HG03575 (cell line): ENCODE data around the gene FRAT1.
"Not testable (repeated sequence)": the region's sequence is repeated elsewhere in the genome, so short reads cannot be mapped to it uniquely, and the experiment has no call there.

Experiments
- ATAC-seq: cut with Tn5 transposase; IDR thresholded peaks from one replicate; pipeline ENCODE4 v1.9.1; 2021; ENCODE audit not compliant: unreplicated experiment, insufficient number of reproducible peaks, low FRiP score; ENCODE audit errors: extremely low read depth

Gene FRAT1

DNA sequence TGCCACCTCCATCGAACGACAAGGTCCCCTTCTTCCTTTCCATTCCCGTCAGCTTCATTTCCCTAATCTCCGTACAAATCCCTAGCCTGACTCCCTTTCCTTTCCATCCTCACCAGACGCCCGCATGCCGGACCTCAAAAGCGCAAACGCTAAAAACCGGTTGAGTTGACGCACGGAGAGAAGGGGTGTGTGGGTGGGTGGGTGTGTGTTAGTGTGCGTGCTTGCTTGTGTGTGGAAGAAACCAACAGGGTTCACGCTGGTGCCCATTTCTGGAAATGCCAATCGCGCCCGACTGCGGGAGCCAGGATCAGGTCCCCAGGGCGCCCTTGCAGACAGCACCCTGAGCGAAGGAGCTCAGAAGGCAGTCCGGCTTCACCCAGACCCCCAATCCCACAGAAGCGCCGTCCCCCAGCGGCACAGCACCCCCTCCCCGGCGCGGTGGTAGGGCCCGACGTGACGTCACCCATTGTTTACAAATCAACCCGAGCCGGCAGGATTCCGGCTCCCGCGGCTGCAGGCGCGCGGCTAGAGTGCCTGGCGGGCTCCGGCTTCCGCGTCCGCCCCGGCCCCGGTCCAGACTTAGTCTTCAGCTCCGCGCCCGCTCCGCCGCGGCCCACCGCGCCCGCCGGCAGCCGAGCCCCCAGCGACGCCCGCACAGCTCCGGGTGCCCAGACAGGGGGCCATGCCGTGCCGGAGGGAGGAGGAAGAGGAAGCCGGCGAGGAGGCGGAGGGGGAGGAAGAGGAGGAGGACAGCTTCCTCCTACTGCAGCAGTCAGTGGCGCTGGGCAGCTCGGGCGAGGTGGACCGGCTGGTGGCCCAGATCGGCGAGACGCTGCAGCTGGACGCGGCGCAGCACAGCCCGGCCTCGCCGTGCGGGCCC is at the start of gene FRAT1:
FRAT1 (plus strand) TSS at position 500 of the 880 bp plus-strand sequence; CDS start at position 683, 183 bp downstream.
- no peak for ATAC-seq

DNA sequence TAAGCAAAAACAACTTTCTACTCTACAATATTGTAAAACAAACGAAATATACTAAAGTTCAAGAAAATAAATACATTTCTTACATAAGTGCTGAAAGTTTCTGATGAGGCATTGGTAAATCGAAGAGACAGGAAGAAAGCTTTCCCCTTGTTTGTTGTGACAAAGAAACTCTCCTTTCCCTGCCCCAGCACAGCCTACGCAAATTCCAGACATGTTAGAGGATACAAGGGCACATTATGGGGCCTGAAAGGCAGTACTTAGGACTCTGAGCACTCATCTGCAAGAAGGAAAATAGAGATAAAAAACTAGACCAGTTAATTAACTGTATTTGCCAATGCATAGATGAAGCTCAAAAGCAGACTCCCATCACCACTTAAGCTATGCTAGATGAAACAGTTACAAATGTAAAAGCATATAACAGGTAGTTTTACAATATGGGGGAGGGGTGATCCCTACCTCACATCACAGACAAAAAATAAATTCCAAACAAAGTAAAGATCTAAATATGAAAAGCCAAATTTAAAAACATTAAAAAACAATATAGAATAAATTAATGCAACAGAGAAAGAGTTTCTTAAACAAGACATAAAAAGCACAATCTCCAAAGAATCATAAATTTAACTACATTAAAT is 48.4 kb upstream of the FRAT1 start:
- no peak for ATAC-seq

DNA sequence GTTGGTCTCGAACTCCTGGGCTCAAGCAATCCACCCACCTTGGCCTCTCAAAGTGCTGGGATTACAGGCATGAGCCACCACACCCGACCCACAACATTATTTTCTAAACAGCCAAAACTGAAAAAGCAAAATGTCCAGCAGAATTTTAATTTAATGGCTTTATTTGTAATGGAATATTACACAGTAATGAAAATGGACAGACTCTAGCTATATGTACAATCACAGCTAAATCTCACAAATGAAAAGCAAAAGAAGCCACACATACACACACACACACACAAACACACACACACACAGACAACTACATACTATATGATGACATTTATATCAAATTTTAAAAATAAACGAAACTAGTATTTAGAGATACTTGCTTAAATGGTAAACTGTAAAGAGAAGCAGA is 45.4 kb upstream of the FRAT1 start:
- ATAC-seq: no peak

- no peak for ATAC-seq
These were observed 44.2 kb upstream of the FRAT1 start for GRCh38 chr10:97274828-97275227.

DNA sequence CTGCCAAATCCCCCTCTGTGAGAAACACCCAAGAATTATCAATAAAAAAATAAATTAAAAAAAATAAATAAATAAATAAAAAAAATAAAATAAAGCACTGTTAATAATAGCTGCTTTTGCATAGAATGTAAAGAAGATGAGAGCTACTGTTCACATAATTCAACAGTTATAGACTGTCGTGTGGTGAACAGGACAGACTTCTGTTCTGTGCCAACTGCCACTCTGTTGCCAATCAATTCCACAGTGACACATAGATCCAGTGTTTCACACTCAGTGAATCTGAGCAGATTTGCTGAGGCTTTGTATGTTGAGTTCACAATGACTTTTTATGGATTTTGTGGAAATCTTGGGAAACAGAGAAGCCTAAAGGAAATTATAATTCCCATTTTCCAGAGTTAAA is 41.5 kb upstream of the FRAT1 start:
- ATAC-seq: no peak

- no peak for ATAC-seq
These were observed 40.5 kb upstream of the FRAT1 start for GRCh38 chr10:97278491-97278989.

DNA sequence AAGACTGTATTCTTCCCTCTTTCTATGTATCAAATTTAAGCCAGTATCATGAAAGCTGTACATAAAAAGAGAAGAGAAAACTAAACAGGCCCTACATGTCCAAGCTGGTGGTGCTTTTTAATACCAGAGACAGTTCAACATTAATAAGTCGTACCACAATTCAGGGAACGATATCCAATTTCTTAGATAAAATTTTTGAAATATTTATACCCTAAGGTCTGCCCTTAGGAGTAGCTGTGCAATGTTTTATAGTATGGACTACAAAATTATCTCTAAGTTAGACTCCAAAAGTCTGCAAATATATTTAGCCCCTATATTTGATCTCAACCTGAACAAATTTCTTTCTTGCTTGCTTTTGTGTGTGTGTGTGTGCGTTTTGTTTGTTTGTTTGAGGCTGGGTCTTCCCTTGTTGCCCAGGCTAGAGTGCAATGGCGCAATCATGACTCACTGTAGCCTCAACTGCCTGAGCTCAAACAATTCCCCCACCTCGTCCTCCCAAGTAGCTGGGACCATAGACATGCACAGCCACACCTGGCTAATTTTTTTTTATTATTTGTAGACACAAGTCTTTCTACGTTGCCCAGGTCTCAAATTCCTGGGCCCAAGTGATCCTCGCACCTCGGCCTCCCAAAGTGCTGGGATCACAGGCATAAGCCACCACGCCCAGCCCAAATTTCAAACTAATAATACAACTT is 39.8 kb upstream of the FRAT1 start:
- ATAC-seq: no peak

- no peak for ATAC-seq
These were observed 38.3 kb upstream of the FRAT1 start for GRCh38 chr10:97280783-97281182.

DNA sequence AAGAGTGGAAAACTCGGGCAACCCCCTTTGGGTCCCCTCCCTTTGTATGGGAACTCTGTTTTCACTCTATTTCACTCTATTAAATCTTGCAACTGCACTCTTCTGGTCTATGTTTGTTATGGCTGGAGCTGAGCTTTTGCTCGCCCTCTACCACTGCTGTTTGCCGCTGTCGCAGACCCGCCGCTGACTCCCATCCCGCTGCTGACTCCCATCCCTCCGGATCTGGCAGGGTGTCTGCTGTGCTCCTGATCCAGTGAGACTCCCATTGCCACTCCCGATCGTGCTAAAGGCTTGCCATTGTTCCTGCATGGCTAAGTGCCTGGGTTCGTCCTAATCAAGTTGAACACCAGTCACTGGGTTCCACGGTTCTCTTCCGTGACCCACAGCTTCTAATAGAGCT is 29.0 kb upstream of the FRAT1 start:
- not testable (repeated sequence) for ATAC-seq

- not testable (repeated sequence) for ATAC-seq
These were observed 28.3 kb upstream of the FRAT1 start for GRCh38 chr10:97290576-97291356.

DNA sequence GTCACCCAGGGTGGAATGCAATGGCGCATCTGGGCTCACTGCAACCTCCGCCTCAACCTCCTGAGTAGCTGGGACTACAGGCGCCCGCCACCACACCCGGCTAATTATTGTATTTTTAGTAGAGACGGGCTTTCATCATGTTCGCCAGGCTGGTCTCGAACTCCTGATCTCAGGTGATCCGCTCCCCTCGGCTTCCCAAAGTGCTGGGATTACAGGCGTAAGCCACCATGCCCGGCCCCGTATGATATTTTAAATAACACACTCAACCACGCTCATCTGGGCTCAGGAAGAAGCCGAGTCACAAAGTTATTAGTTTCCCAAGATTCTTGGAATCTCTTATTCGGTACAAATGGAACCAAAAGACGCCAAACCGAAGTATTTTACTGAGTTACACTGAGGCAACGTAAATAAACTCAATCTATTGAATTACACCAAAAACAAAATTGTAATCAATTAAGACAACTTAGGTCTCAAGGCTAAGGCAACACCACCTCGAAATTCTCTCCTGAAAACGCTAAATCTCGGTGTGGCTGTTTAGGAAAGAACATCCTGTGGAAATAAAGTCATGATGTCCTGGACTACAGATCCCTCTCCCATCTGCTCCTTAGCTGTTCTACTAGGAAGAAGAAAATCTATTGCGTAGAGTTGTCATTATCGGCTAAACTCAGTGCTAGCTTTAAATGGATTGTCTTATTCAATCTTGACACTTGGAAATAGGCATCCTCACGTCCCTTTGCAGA is 27.5 kb upstream of the FRAT1 start:
- ATAC-seq: no peak

- peak; percentile 95 for ATAC-seq
These were observed 26.8 kb upstream of the FRAT1 start, which contains the start of gene ARHGAP19 for GRCh38 chr10:97292097-97292861. TSS of gene ARHGAP19 (minus strand) at chr10:97292637. CDS start at chr10:97292627, 10 bp downstream.

DNA sequence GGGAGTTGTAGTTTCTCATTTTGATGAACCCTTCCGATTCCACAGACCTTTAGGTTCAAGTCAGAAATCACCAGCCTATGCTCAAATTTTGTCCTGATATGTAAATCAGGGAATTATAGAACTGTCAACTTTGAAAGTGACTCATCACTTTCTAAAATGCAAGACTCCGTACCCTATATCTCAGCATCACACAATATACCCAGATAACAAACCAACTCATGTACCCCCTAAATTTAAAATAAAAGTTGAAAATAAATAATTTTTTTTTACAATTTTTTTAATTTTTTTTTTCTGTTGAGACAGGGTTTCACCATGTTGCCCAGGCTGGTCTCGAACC is 26.2 kb upstream of the FRAT1 start:
- ATAC-seq: no peak

DNA sequence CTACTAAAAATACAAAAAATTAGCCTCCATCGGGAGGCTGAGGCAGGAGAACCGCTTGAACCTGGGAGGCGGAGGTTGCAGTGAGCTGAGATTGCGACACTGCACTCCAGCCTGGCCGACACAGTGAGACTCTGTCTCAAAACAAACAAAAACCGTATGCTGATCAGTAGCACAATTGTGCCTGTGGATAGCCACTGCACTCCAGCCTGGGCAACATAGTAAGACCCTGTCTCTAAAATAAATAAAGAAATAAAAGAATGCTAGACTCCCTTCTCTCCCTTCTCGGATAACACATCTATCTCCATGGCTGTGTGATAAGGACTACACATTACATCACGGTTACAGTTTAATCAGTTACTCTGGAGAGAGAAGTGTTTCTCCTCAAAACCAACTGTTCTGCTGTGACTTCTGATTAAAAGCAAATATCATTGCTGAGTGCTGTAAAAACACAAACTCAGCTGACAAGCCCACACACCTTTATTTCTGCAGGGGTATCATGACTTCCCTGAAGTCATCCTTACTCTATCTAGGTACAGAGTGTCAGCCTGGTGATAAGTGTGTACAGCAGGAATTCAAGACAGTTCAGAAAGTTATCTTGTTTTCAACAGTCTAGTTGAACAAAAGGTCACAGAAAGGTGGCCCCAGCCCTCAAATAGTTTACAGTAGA is 21.4 kb upstream of the FRAT1 start:
- no peak for ATAC-seq

- ATAC-seq: no peak
These were observed 20.9 kb upstream of the FRAT1 start for GRCh38 chr10:97298223-97298571.

DNA sequence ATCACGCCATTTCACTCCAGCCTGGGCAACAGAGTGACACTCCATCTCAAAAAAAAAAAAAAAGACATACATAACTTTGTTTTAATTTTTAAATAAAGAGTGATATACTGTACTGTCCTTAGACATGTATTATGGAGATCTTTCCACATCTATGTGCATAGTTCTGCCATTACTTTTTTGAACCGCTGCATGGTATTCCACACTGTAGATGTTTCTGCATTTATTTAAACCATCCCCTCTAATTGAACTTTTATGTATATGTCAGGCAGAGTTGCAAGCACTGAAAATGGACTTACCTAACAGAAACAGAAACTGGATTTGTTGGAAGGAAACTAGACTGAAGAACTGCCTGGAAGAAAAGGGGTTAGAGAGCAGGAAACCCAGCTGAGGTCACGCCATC is 18.1 kb upstream of the FRAT1 start:
- ATAC-seq: no peak

DNA sequence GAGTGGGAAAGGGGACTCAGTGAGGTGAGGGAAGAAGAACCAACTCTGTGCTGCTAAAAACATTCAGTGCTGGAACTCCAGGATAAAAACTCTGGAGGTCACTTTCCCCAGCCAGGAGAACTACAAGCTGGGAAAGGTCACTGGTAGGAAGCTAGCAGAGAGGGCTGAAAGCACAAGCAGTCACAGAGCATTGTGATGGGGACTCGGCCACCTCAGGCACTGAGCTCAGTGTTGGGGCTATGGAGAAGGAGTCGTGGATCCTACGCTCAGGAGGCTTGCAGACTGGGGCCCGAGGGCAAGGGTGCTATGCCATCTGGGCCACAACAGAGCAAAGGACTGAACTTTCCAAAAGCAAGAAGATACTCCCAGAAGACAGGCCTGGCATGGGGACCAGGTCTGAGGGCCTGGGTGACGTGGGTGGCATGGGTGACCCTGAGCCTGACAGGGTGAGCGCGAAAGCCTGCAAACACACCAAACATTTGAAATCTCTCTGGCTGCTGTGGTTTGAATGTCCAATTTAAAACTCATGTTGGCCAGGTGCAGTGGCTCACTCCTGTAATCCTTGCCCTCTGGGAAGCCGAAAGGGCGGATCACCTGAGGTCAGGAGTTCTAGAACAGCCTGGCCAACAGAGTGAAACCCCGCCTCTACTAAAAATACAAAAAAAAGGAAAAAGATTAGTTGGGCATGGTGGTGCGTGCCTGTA is 16.8 kb upstream of the FRAT1 start:
- no peak for ATAC-seq
